CD14-positive monocyte (primary cell): ENCODE measurements around the gene BICD1. TPM values are rescaled to one million over a fixed set of nuclear protein-coding genes. Genes with fewer than 3 reads are reported as not detected.

ENCODE experiments used
- DNase-seq, 3 donors: peaks; one replicate each; pipeline ENCODE4 v3.0.0-alpha.2; 2011 to 2022
- H2AFZ ChIP-seq: 2 replicates; pipeline ENCODE4 v1.6.0; 2012; ENCODE audit warnings: mild to moderate bottlenecking, low read depth, low read length, inconsistent platforms; ENCODE audit not compliant: insufficient read depth, poor library complexity, severe bottlenecking
- H3K27ac ChIP-seq, 2 donors: 1 replicate in 1 of 2; 2 replicates in 1 of 2; pipeline ENCODE4 v1.5.1; 2012 to 2013; ENCODE audit warnings: low read length in 2 of 2, control low read depth in 1 of 2, inconsistent platforms in 1 of 2, low read depth in 1 of 2, mild to moderate bottlenecking in 1 of 2
- H3K27me3 ChIP-seq, 2 donors: one replicate each; pipeline versions ENCODE4 v1.6.0 to v1.6.1; 2011 to 2013; ENCODE audit warnings: low read length in 2 of 2; ENCODE audit not compliant: control insufficient read depth in 2 of 2, insufficient read depth in 2 of 2
- H3K36me3 ChIP-seq, 2 donors: replicated peaks in 1 of 2; 1 replicate in 1 of 2; 2 replicates in 1 of 2; pipeline versions ENCODE4 v1.5.1 to v1.6.1; 2012 to 2013; ENCODE audit warnings: low read length in 2 of 2, control low read depth in 1 of 2, inconsistent platforms in 1 of 2, mild to moderate bottlenecking in 1 of 2; ENCODE audit not compliant: insufficient read depth in 2 of 2, control insufficient read depth in 1 of 2
- H3K4me1 ChIP-seq, 2 donors: 1 replicate in 1 of 2; 2 replicates in 1 of 2; pipeline versions ENCODE4 v1.5.1 to v1.6.1; 2012 to 2013; ENCODE audit warnings: low read length in 2 of 2, control low read depth in 1 of 2, inconsistent platforms in 1 of 2, mild to moderate bottlenecking in 1 of 2, moderate library complexity in 1 of 2; ENCODE audit not compliant: insufficient read depth in 2 of 2, control insufficient read depth in 1 of 2
- H3K4me2 ChIP-seq: replicated peaks from 2 replicates; pipeline ENCODE3; 2012; ENCODE audit warnings: low read length, moderate library complexity, mild to moderate bottlenecking; ENCODE audit not compliant: poor library complexity, severe bottlenecking; ENCODE audit errors: extremely low read depth
- H3K4me3 ChIP-seq, 3 experiments: fragments of 200-600 bp in 1 of 3; sonication (generic) in 1 of 3; replicated peaks in 1 of 3; 1 replicate in 2 of 3; 2 replicates in 1 of 3; pipeline ENCODE4 v1.5.1; 2011 to 2013; ENCODE audit warnings: low read length in 3 of 3, mild to moderate bottlenecking in 3 of 3, control low read depth in 2 of 3, low read depth in 2 of 3, inconsistent platforms in 1 of 3, moderate library complexity in 1 of 3
- H3K79me2 ChIP-seq: 2 replicates; pipeline ENCODE4 v1.6.0; 2012; ENCODE audit warnings: mild to moderate bottlenecking, control low read depth, inconsistent platforms, low read length, moderate library complexity; ENCODE audit not compliant: insufficient read depth
- H3K9ac ChIP-seq: 2 replicates; pipeline ENCODE4 v1.6.0; 2017; ENCODE audit warnings: low read length, mild to moderate bottlenecking; ENCODE audit not compliant: insufficient read depth, poor library complexity, severe bottlenecking
- H3K9me3 ChIP-seq, 2 donors: replicated peaks in 1 of 2; 1 replicate in 1 of 2; 2 replicates in 1 of 2; pipeline versions ENCODE4 v1.5.1 to v1.6.1; 2012 to 2013; ENCODE audit warnings: low read length in 2 of 2, control low read depth in 1 of 2; ENCODE audit not compliant: control insufficient read depth in 1 of 2, insufficient read depth in 1 of 2
- H4K20me1 ChIP-seq: 2 replicates; pipeline ENCODE4 v1.6.0; 2012; ENCODE audit warnings: mild to moderate bottlenecking, low read length, control low read depth, moderate library complexity; ENCODE audit not compliant: insufficient read depth
- H3K27ac Mint-ChIP-seq, 7 donors: one replicate each; pipeline ENCODE4 v1.8.0; 2020; ENCODE audit warnings: mild to moderate bottlenecking in 7 of 7, mixed read lengths in 7 of 7, moderate library complexity in 6 of 7, inconsistent platforms in 2 of 7
- H3K27me3 Mint-ChIP-seq, 3 donors: one replicate each; pipeline ENCODE4 v1.8.0; 2021 to 2022; ENCODE audit warnings: low read depth in 3 of 3, mild to moderate bottlenecking in 3 of 3, mixed read lengths in 3 of 3, moderate library complexity in 3 of 3, inconsistent platforms in 1 of 3
- H3K36me3 Mint-ChIP-seq, 2 donors: one replicate each; pipeline ENCODE4 v1.8.0; 2020; ENCODE audit warnings: mixed read lengths in 2 of 2, inconsistent platforms in 1 of 2, mild to moderate bottlenecking in 1 of 2
- H3K4me1 Mint-ChIP-seq: one replicate; pipeline ENCODE4 v1.8.0; 2020; ENCODE audit warnings: mild to moderate bottlenecking, mixed read lengths
- H3K4me3 Mint-ChIP-seq, 2 donors: one replicate each; pipeline ENCODE4 v1.8.0; 2020; ENCODE audit warnings: mild to moderate bottlenecking in 2 of 2, mixed read lengths in 2 of 2, moderate library complexity in 1 of 2
- H3K9me3 Mint-ChIP-seq, 7 donors: one replicate each; pipeline ENCODE4 v1.8.0; 2020 to 2022; ENCODE audit warnings: mixed read lengths in 7 of 7, mild to moderate bottlenecking in 6 of 7, moderate library complexity in 6 of 7, inconsistent platforms in 2 of 7
- CTCF ChIP-seq: fragments of 200-600 bp; IDR thresholded peaks from one replicate; pipeline ENCODE4 v1.8.0; 2022; ENCODE audit warnings: antibody characterized with exemption, mild to moderate bottlenecking
- WGBS: methylation state at CpG from one replicate; pipeline ENCODE4 v1.1.5; 2013; ENCODE audit warnings: missing lambda C conversion rate; ENCODE audit not compliant: insufficient coverage; 5-methylcytosine and 5-hydroxymethylcytosine counted together
- intact Hi-C, 2 donors: fragments of 100-400 bp; cut with micrococcal nuclease; formaldehyde crosslinking; loops; one replicate each; pipeline versions ENCODE4 v1.15.0 to v1.15.1; 2023
- polyA plus RNA-seq, 3 donors: library from polyadenylated mRNA; depleted of rRNA in 1 of 3; unstranded in 2 of 3; stranded (reverse) in 1 of 3; fragments of 300-500 nt in 2 of 3; fragments of >200 nt in 1 of 3; fragmentation: Illumina TruSeq in 2 of 3; gene quantifications; 1 replicate in 2 of 3; 2 replicates in 1 of 3; pipeline ENCODE4 v1.2.3, GENCODE V29; 2012 to 2021

Gene BICD1
- polyA plus RNA-seq, 3 donors: 0.55 to 2.1 (median 1.6) TPM

- Histone ChIP-seq H3K9me3 (no peaks in the 10 kb centered on the region), H3K4me2 (no peak overlapping the region), H3K4me1 (peaks cover 0 to 19% of the 10 kb centered on the region in 2 donors), H2AFZ (no peak overlapping the region), H3K27me3 (no peaks in the 10 kb centered on the region), H3K79me2 (no peaks in the 10 kb centered on the region), H4K20me1 (no peaks in the 10 kb centered on the region), H3K4me3 (no peak overlapping the region), H3K9ac (no peak overlapping the region), H3K27ac (no peak overlapping the region), H3K36me3 (no peaks in the 10 kb centered on the region)
- WGBS: 100% methylated on average over 2 of the region's 4 CpGs
- no peak overlapping the region for H3K27ac Mint-ChIP-seq
- TF ChIP-seq CTCF: no peak
- DNase-seq: no peak
- peaks cover 0 to under 1% (median 0%) of the 10 kb centered on the region in 7 donors for H3K9me3 Mint-ChIP-seq
- no peaks in the 10 kb centered on the region for H3K36me3 Mint-ChIP-seq
- peaks cover 20% of the 10 kb centered on the region for H3K4me1 Mint-ChIP-seq
- no peak overlapping the region for H3K4me3 Mint-ChIP-seq
- intact Hi-C loops: no loop called here
- peaks cover 0 to 3% (median 0%) of the 10 kb centered on the region in 3 donors for H3K27me3 Mint-ChIP-seq
Observed at GRCh38 chr12:32136404-32136803, 29.8 kb downstream of the BICD1 start.

- TF ChIP-seq CTCF: no peak
- Histone ChIP-seq H3K9ac (peak overlapping the region; percentile 66), H3K27me3 (no peaks in the 10 kb centered on the region), H3K4me2 (peak overlapping the region; percentile 79), H4K20me1 (no peaks in the 10 kb centered on the region), H3K4me1 (peaks cover 0 to 19% of the 10 kb centered on the region in 2 donors), H3K27ac (peak overlapping the region; percentile 39 to 69), H3K79me2 (no peaks in the 10 kb centered on the region), H3K4me3 (peak overlapping the region; percentile 67 to 86 (median 77)), H2AFZ (peak overlapping the region; percentile 85), H3K36me3 (no peaks in the 10 kb centered on the region), H3K9me3 (no peaks in the 10 kb centered on the region)
- Mint-ChIP-seq H3K4me3 (peak overlapping the region; percentile 90 to 97), H3K36me3 (no peaks in the 10 kb centered on the region), H3K27me3 (peaks cover 0 to 2% (median 0%) of the 10 kb centered on the region in 3 donors), H3K9me3 (peaks cover 0 to 3% (median 0%) of the 10 kb centered on the region in 7 donors), H3K4me1 (peaks cover 19% of the 10 kb centered on the region), H3K27ac (peak overlapping the region; percentile 34 to 94 (median 81))
- 0% methylated on average over 2 of the region's 2 CpGs for whole genome bisulfite sequencing
- peak; percentile 57 to 64 (median 63) for DNase-seq
- intact Hi-C loops: no loop called here
Observed at GRCh38 chr12:32139064-32139421, 32.4 kb downstream of the BICD1 start.
